ENCODE measurements around the gene ERCC8.

GRCh38 chr5:60955239-60955638 lies 10.4 kb upstream of the ERCC8 start:
- TF ChIP-seq CTCF (IDR thresholded peaks at IDR 0.05) (no peak), REST (IDR thresholded peaks at IDR 0.05; ENCODE audit: insufficient read depth in 1 of 2, low read depth in 2 of 2, low read length in 1 of 2) (no peak)

Data from Panc1 (cell line).